Psoas muscle (tissue), 8 donors: Measurements from ENCODE around the gene ZNF593. TPM values are rescaled to one million over a fixed set of nuclear protein-coding genes. Genes with fewer than 3 reads are reported as not detected.

Source experiments
- ATAC-seq, 4 donors: fragments of 200-7000 bp; cut with Tn5 transposase; one replicate each; pipeline ENCODE4 v1.9.1; 2020; ENCODE audit warnings: moderate library complexity in 3 of 4, mild to moderate bottlenecking in 2 of 4
- DNase-seq, 2 donors: peaks; one replicate each; pipeline ENCODE4 v3.0.0-alpha.2; 2020
- H3K27ac ChIP-seq: fragments of 200-600 bp; one replicate; pipeline ENCODE4 v1.8.0; 2022
- H3K27me3 ChIP-seq, 3 donors: fragments of 200-600 bp in 1 of 3; one replicate each; pipeline versions ENCODE4 v1.6.1 to v1.8.0; 2013 to 2022; ENCODE audit warnings: low read length in 2 of 3, mild to moderate bottlenecking in 2 of 3, moderate library complexity in 1 of 3; ENCODE audit not compliant: insufficient read depth in 3 of 3
- H3K36me3 ChIP-seq, 2 donors: fragments of 200-600 bp in 1 of 2; one replicate each; pipeline versions ENCODE4 v1.6.1 to v1.8.0; 2013 to 2022; ENCODE audit warnings: low read depth in 1 of 2, mild to moderate bottlenecking in 1 of 2, moderate library complexity in 1 of 2; ENCODE audit not compliant: insufficient read depth in 1 of 2
- H3K4me1 ChIP-seq: fragments of 200-600 bp; one replicate; pipeline ENCODE4 v1.8.0; 2022
- H3K4me3 ChIP-seq: fragments of 200-600 bp; one replicate; pipeline ENCODE4 v1.8.0; 2022; ENCODE audit warnings: mild to moderate bottlenecking
- H3K9me3 ChIP-seq: fragments of 200-600 bp; one replicate; pipeline ENCODE4 v1.8.0; 2022
- WGBS, 3 donors: extraction: QIAGEN DNeasy Blood & Tissue Kit; methylation state at CpG; one replicate each; pipeline versions ENCODE4 v1.1.6 to v1.1.7; 2013; 5-methylcytosine and 5-hydroxymethylcytosine counted together
- intact Hi-C, 2 donors: fragments of 100-400 bp; cut with DNase I; formaldehyde crosslinking; loops; one replicate each; pipeline versions ENCODE4 v1.11.0 to v1.14.2; 2022
- polyA plus RNA-seq, 3 donors: library from polyadenylated mRNA; stranded (reverse); fragments of 200-250 nt; gene quantifications; one replicate each; pipeline ENCODE4 v1.2.3, GENCODE V29; 2013
- total RNA-seq, 4 donors: library from RNA; stranded (reverse); fragmentation: NEBNext Ultra II Directional in 2 of 4; extraction: Animal tissue kit (Norgen Biotek cat#: 25700) in 2 of 4; gene quantifications; one replicate each; pipeline versions ENCODE4 v1.2.1 to v1.2.4, GENCODE V29; 2021 to 2023
- TF ChIP-seq, protein P1 (sequence below): fragments of 200-600 bp; IDR thresholded peaks from one replicate; pipeline ENCODE4 v1.8.0; 2022; ENCODE audit warnings: antibody characterized with exemption
- donor health status: healthy with polysubstance abuse.
- donor health status: DM: no; HTN: no; CAD: no; lungs with moderate emphysema.
- donor health status: Bipolar disorder and iron deficiency.
- donor health status: healthy.
- donor health status: DM: yes; HTN: yes; CAD: no.
- donor health status: DM: no; HTN: no; CAD: no.
- donor health status: DM: no; HTN: no; CAD: no.
- donor health status: DM: yes; HTN: yes; CAD: no.

ZNF593 gene
- total and polyA plus RNA-seq, 7 donors = 65.7 to 236 (median 79.4) TPM

GRCh38 chr1:26154750-26155149, 15.0 kb upstream of the ZNF593 start:
- ATAC-seq (no peak), DNase-seq (no peak)
- no peak overlapping the region for H3K4me3 ChIP-seq
- TF ChIP-seq, protein P1, sequence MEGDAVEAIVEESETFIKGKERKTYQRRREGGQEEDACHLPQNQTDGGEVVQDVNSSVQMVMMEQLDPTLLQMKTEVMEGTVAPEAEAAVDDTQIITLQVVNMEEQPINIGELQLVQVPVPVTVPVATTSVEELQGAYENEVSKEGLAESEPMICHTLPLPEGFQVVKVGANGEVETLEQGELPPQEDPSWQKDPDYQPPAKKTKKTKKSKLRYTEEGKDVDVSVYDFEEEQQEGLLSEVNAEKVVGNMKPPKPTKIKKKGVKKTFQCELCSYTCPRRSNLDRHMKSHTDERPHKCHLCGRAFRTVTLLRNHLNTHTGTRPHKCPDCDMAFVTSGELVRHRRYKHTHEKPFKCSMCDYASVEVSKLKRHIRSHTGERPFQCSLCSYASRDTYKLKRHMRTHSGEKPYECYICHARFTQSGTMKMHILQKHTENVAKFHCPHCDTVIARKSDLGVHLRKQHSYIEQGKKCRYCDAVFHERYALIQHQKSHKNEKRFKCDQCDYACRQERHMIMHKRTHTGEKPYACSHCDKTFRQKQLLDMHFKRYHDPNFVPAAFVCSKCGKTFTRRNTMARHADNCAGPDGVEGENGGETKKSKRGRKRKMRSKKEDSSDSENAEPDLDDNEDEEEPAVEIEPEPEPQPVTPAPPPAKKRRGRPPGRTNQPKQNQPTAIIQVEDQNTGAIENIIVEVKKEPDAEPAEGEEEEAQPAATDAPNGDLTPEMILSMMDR = no peak
- intact Hi-C loops = no loop called here
- no peaks in the 10 kb centered on the region for H3K9me3 ChIP-seq
- no peaks in the 10 kb centered on the region for H3K4me1 ChIP-seq
- no peaks in the 10 kb centered on the region for H3K36me3 ChIP-seq
- 52 to 71% (median 55%) methylated on average over 9 of the region's 9 CpGs for WGBS, 3 donors
- no peaks in the 10 kb centered on the region for H3K27me3 ChIP-seq
- no peak overlapping the region for H3K27ac ChIP-seq

- H3K4me1 ChIP-seq = no peaks in the 10 kb centered on the region
- H3K4me3 ChIP-seq = peak overlapping the region; percentile 37
- H3K36me3 ChIP-seq = no peaks in the 10 kb centered on the region
- WGBS, 3 donors = 52 to 60% (median 53%) methylated on average over 21 of the region's 21 CpGs
- no peaks in the 10 kb centered on the region for H3K27me3 ChIP-seq
- H3K27ac ChIP-seq = no peak overlapping the region
- ATAC-seq = no peak
- TF ChIP-seq, protein P1 = no peak
- no peaks in the 10 kb centered on the region for H3K9me3 ChIP-seq
- DNase-seq = no peak
- intact Hi-C loops = no loop called here
Observed at GRCh38 chr1:26155370-26156284, 14.1 kb upstream of the ZNF593 start.

GRCh38 chr1:26156285-26157038, 13.2 kb upstream of the ZNF593 start:
- TF ChIP-seq, protein P1 = no peak
- H3K4me1 ChIP-seq = peaks cover 6% of the 10 kb centered on the region
- DNase-seq (peak in 1 of 2 donors; percentile 34), ATAC-seq (no peak)
- H3K9me3 ChIP-seq = no peaks in the 10 kb centered on the region
- peak overlapping the region; percentile 37 for H3K4me3 ChIP-seq
- intact Hi-C loops = no loop called here
- 28 to 38% (median 32%) methylated on average over 9 to 12 of the region's 12 CpGs for WGBS, 3 donors
- H3K27me3 ChIP-seq = no peaks in the 10 kb centered on the region
- H3K36me3 ChIP-seq = no peaks in the 10 kb centered on the region
- H3K27ac ChIP-seq = no peak overlapping the region

DNA sequence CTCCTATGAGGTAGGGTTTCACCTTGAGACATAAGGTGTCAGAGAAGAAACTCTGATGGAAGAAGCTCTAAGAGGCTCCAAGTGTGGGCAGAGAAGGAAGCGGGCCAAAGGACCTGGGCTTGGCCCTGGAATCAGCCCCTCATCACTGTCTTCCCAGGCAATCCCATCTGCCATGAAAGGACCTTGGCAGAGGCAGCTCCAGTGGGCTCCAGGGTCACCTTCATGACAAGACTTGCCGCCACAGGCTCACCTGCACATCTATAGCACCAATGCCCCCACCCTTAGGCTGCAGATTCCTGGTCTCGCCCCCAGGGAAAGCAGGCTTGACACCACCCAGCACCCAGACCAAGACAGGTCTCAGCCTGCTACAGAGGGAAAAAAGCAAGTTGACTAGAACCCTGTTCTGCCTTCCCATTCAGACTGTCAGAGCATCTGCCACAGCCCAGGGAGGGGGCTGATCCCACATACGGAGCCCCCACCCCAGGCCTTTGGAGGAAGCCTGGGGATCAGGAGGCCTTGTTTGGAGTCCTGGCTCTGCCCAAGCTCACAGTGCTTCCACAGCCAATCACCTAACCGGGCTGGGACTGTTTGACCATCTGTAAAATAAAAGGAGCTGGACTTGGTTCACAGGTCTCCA, 11.3 kb upstream of the ZNF593 start:
- Histone ChIP-seq H3K4me3 (peak overlapping the region; percentile 81), H3K27ac (no peak overlapping the region)
- 82 to 84% (median 82%) methylated on average over 5 of the region's 5 CpGs for WGBS, 3 donors

More for the DNA sequence above, 11.3 kb upstream of the ZNF593 start:
- DNase-seq (no peak), ATAC-seq (no peak)
- no peaks in the 10 kb centered on the region for H3K9me3 ChIP-seq
- intact Hi-C loops = no loop called here
- H3K36me3 ChIP-seq = no peaks in the 10 kb centered on the region
- H3K4me1 ChIP-seq = peaks cover 9% of the 10 kb centered on the region
- no peaks in the 10 kb centered on the region for H3K27me3 ChIP-seq
- TF ChIP-seq, protein P1 = no peak
